IMR-90 (cell line): Measurements from ENCODE around the gene TMEM9. TPM values are rescaled to one million over a fixed set of nuclear protein-coding genes. Genes with fewer than 3 reads are reported as not detected.

Experiments used
- ATAC-seq: fragments of 200-7000 bp; cut with Tn5 transposase; 2 replicates; pipeline ENCODE4 v1.9.1; 2020; ENCODE audit warnings: low read depth, mild to moderate bottlenecking, moderate library complexity
- BruUV-seq: library from RNA; stranded (reverse); fragments of 400-500 nt; replicated peaks from 2 replicates; lab custom pipeline; 2021; lab: Mats Ljungman, UMichigan
- CTCF ChIA-PET: fragments of 300-600 bp; formaldehyde crosslinking; extraction: SDS; loops from one replicate; lab custom pipeline; 2021; ENCODE audit warnings: antibody characterized with exemption; lab: Yijun Ruan, JAX
- POLR2A ChIA-PET: fragments of 300-600 bp; sonication (Branson Sonifier 250); formaldehyde crosslinking; loops from one replicate; lab custom pipeline; 2022; ENCODE audit warnings: antibody characterized with exemption; ENCODE audit not compliant: unreplicated experiment; lab: Charles Lee
- DNase-seq: peaks from one replicate; pipeline ENCODE4 v3.0.0; 2013
- H2AFZ ChIP-seq: replicated peaks from 2 replicates; pipeline ENCODE3; 2013; ENCODE audit warnings: low read length, mild to moderate bottlenecking; ENCODE audit not compliant: poor library complexity
- H2AK5ac ChIP-seq: 2 replicates; pipeline ENCODE4 v1.6.1; 2013; ENCODE audit warnings: low read depth, low read length, inconsistent platforms
- H2AK9ac ChIP-seq: replicated peaks from 2 replicates; pipeline ENCODE3; 2013; ENCODE audit warnings: mild to moderate bottlenecking, low read depth, low read length, moderate library complexity; ENCODE audit not compliant: poor library complexity
- H2BK120ac ChIP-seq: 2 replicates; pipeline ENCODE4 v1.6.1; 2013; ENCODE audit warnings: low read depth, low read length, inconsistent platforms
- H2BK15ac ChIP-seq: 3 replicates; pipeline ENCODE4 v1.6.1; 2013; ENCODE audit warnings: low read depth, low read length, inconsistent platforms
- H2BK20ac ChIP-seq: 2 replicates; pipeline ENCODE4 v1.6.1; 2013; ENCODE audit warnings: low read depth, mild to moderate bottlenecking, inconsistent platforms, low read length, moderate library complexity
- H2BK5ac ChIP-seq: 2 replicates; pipeline ENCODE4 v1.6.1; 2013; ENCODE audit warnings: mild to moderate bottlenecking, low read depth, low read length, inconsistent platforms; ENCODE audit not compliant: poor library complexity, severe bottlenecking
- H3K14ac ChIP-seq: replicated peaks from 2 replicates; pipeline ENCODE4 v1.6.1; 2013; ENCODE audit warnings: low read depth, low read length, inconsistent platforms
- H3K18ac ChIP-seq: 2 replicates; pipeline ENCODE4 v1.6.1; 2013; ENCODE audit warnings: low read depth, low read length, control low read depth
- H3K23ac ChIP-seq: 2 replicates; pipeline ENCODE4 v1.6.1; 2013; ENCODE audit warnings: low read depth, low read length, inconsistent platforms
- H3K27ac ChIP-seq: 2 replicates; pipeline ENCODE4 v1.5.1; 2013; ENCODE audit warnings: mild to moderate bottlenecking, control low read depth, low read length; ENCODE audit not compliant: insufficient read depth
- H3K27me3 ChIP-seq: 2 replicates; pipeline ENCODE4 v1.6.1; 2013; ENCODE audit warnings: low read length; ENCODE audit not compliant: control insufficient read depth, insufficient read depth
- H3K36me3 ChIP-seq: 2 replicates; pipeline ENCODE4 v1.6.1; 2013; ENCODE audit warnings: low read length, mixed read lengths; ENCODE audit not compliant: control insufficient read depth, insufficient read depth
- H3K4ac ChIP-seq: 2 replicates; pipeline ENCODE4 v1.6.1; 2013; ENCODE audit warnings: low read depth, low read length, inconsistent platforms
- H3K4me1 ChIP-seq: 2 replicates; pipeline ENCODE4 v1.6.1; 2013; ENCODE audit warnings: low read length, mixed read lengths; ENCODE audit not compliant: control insufficient read depth, insufficient read depth
- H3K4me2 ChIP-seq: 2 replicates; pipeline ENCODE4 v1.6.1; 2013; ENCODE audit warnings: low read depth, mild to moderate bottlenecking, control low read depth, low read length, moderate library complexity
- H3K4me3 ChIP-seq: 2 replicates; pipeline ENCODE4 v1.5.1; 2013; ENCODE audit warnings: low read depth, mild to moderate bottlenecking, control low read depth, low read length, moderate library complexity; ENCODE audit not compliant: insufficient read depth
- H3K56ac ChIP-seq: 2 replicates; pipeline ENCODE4 v1.6.1; 2013; ENCODE audit warnings: low read length, inconsistent platforms; ENCODE audit not compliant: insufficient read depth; ENCODE audit errors: extremely low read depth
- H3K79me1 ChIP-seq, 2 experiments: 2 replicates each; pipeline ENCODE4 v1.6.1; 2013; ENCODE audit warnings: low read length in 2 of 2, inconsistent platforms in 1 of 2, low read depth in 1 of 2
- H3K9ac ChIP-seq: 2 replicates; pipeline ENCODE4 v1.6.1; 2013; ENCODE audit warnings: low read depth, low read length, control low read depth
- H3K9me1 ChIP-seq: 2 replicates; pipeline ENCODE4 v1.6.1; 2013; ENCODE audit warnings: low read length, inconsistent platforms; ENCODE audit not compliant: insufficient read depth
- H3K9me3 ChIP-seq: 2 replicates; pipeline ENCODE4 v1.6.1; 2013; ENCODE audit warnings: low read length; ENCODE audit not compliant: control insufficient read depth, insufficient read depth
- H4K20me1 ChIP-seq: 2 replicates; pipeline ENCODE4 v1.6.1; 2013; ENCODE audit warnings: low read length, inconsistent platforms; ENCODE audit not compliant: insufficient read depth
- H4K5ac ChIP-seq: 2 replicates; pipeline ENCODE4 v1.6.1; 2013; ENCODE audit warnings: mild to moderate bottlenecking, low read depth, low read length, control low read depth
- H4K8ac ChIP-seq, 2 experiments: 2 replicates each; pipeline ENCODE4 v1.6.1; 2013; ENCODE audit warnings: low read depth in 2 of 2, low read length in 2 of 2, control low read depth in 1 of 2, inconsistent platforms in 1 of 2
- H4K91ac ChIP-seq: 2 replicates; pipeline ENCODE4 v1.6.1; 2013; ENCODE audit warnings: low read depth, low read length, inconsistent platforms; ENCODE audit not compliant: insufficient read depth
- CEBPB ChIP-seq: IDR thresholded peaks from 2 replicates; pipeline ENCODE4 v1.6.1; 2012; ENCODE audit warnings: low read depth, low read length, improper control_type of control experiment
- MXI1 ChIP-seq: IDR thresholded peaks from 2 replicates; pipeline ENCODE4 v1.6.1; 2012; ENCODE audit warnings: low read depth, mild to moderate bottlenecking, low read length, moderate library complexity, borderline replicate concordance
- NFE2L2 ChIP-seq: fragments of 150-350 bp; IDR thresholded peaks from 2 replicates; pipeline ENCODE4 v1.6.1; 2016; ENCODE audit warnings: low read depth, mild to moderate bottlenecking, low read length
- POLR2A ChIP-seq: IDR thresholded peaks from 2 replicates; pipeline ENCODE4 v1.6.1; 2012; ENCODE audit warnings: mild to moderate bottlenecking, low read depth, low read length
- RFX5 ChIP-seq: IDR thresholded peaks from 2 replicates; pipeline ENCODE4 v1.8.0; 2012; ENCODE audit warnings: low read depth, mild to moderate bottlenecking, low read length, moderate library complexity
- SMC3 ChIP-seq: fragments of 150-350 bp; IDR thresholded peaks from 2 replicates; pipeline ENCODE4 v1.6.1; 2016; ENCODE audit warnings: low read depth, mild to moderate bottlenecking, antibody characterized with exemption, low read length, moderate library complexity
- WGBS, 2 experiments: methylation state at CpG; one replicate each; pipeline versions ENCODE4 v1.1.5 to v1.1.7; 2013; ENCODE audit warnings: missing lambda C conversion rate in 2 of 2; ENCODE audit not compliant: insufficient read length in 1 of 2; ENCODE audit errors: extremely low coverage in 2 of 2; 5-methylcytosine and 5-hydroxymethylcytosine counted together
- dilution Hi-C: fragments of 300-500 bp; cut with HindIII; formaldehyde crosslinking; loops from one replicate; pipeline ENCODE4 v1.14.3; 2018; ENCODE audit warnings: low sequenced_read_pairs; ENCODE audit not compliant: unreplicated experiment
- in situ Hi-C: fragments of 300-500 bp; cut with MboI; formaldehyde crosslinking; loops from 3 replicates; pipeline ENCODE4 v1.14.3; 2019; ENCODE audit warnings: low sequenced_read_pairs, inconsistent platforms, mixed read lengths
- intact Hi-C: fragments of 100-400 bp; cut with micrococcal nuclease; formaldehyde crosslinking; loops from 2 replicates; pipeline ENCODE4 v1.10.0; 2022
- polyA plus RNA-seq, 3 experiments: library from polyadenylated mRNA; depleted of rRNA; stranded (reverse); fragments of >200 nt; gene quantifications; 2 replicates each; pipeline ENCODE4 v1.2.3, GENCODE V29; 2012; ENCODE audit warnings: low replicate concordance in 1 of 3
- total RNA-seq: library from RNA; depleted of rRNA; stranded (reverse); fragments of >200 nt; gene quantifications from 2 replicates; pipeline ENCODE4 v1.2.3, GENCODE V29; 2012
- TF ChIP-seq, protein P1 (sequence below): conservative IDR thresholded peaks from 2 replicates; pipeline ENCODE4 v1.5.1; 2012; ENCODE audit warnings: mild to moderate bottlenecking, low read depth, low read length, improper control_type of control experiment
- TF ChIP-seq, protein P2 (sequence below): fragments of 150-350 bp; IDR thresholded peaks from 2 replicates; pipeline ENCODE4 v1.6.1; 2016; ENCODE audit warnings: low read depth, mild to moderate bottlenecking, low read length, moderate library complexity, borderline replicate concordance
- TF ChIP-seq, protein P3 (sequence below): fragments of 150-350 bp; IDR thresholded peaks from 2 replicates; pipeline ENCODE4 v1.6.1; 2017; ENCODE audit warnings: mild to moderate bottlenecking, antibody characterized with exemption, low read length, low read depth

Gene TMEM9
- total and polyA plus RNA-seq, 2 of the 4 experiments (the other 2 are of a cell fraction), result 76.7 to 107 TPM

DNA sequence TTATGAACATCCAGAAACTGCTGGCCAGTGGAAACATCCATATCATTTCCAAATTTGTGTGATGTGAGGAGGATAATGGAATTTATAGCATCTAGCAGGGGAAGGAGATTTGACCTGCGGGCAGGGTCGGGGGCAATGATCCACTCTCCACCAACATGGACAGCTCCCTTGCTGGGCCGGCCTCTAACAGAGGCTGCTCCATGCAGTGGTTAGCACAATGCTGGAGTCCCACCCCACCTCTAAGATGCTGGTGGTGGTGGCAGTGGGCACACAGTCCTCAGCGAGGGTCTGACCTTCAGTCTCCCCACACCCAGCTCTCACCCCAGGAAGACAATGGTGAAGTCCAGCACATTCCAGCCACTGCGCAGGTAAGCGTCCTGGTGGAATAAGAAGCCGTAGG lies 60.7 kb downstream of the TMEM9 start:
- intact Hi-C loops, result no loop called here
- H3K23ac ChIP-seq, result no peak overlapping the region

More for the DNA sequence above, 60.7 kb downstream of the TMEM9 start:
- ChIA-PET POLR2A (no interaction called here), CTCF (no interaction called here)
- H3K56ac ChIP-seq, result no peak overlapping the region
- no peak overlapping the region for H3K14ac ChIP-seq
- no peak overlapping the region for H3K4me3 ChIP-seq
- H2AFZ ChIP-seq, result no peak overlapping the region
- BruUV-seq, result no TSS peak
- no peak overlapping the region for H2BK15ac ChIP-seq
- no peak overlapping the region for H4K8ac ChIP-seq
- no peak for ATAC-seq
- H4K20me1 ChIP-seq, result no peaks in the 10 kb centered on the region
- dilution Hi-C loops, result no loop called here
- H3K79me1 ChIP-seq, result no peaks in the 10 kb centered on the region
- DNase-seq, result no peak
- no peak for TF ChIP-seq MXI1
- no peak for TF ChIP-seq NFE2L2
- no peak for TF ChIP-seq CEBPB
- TF ChIP-seq POLR2A, result no peak
- TF ChIP-seq, protein P1, sequence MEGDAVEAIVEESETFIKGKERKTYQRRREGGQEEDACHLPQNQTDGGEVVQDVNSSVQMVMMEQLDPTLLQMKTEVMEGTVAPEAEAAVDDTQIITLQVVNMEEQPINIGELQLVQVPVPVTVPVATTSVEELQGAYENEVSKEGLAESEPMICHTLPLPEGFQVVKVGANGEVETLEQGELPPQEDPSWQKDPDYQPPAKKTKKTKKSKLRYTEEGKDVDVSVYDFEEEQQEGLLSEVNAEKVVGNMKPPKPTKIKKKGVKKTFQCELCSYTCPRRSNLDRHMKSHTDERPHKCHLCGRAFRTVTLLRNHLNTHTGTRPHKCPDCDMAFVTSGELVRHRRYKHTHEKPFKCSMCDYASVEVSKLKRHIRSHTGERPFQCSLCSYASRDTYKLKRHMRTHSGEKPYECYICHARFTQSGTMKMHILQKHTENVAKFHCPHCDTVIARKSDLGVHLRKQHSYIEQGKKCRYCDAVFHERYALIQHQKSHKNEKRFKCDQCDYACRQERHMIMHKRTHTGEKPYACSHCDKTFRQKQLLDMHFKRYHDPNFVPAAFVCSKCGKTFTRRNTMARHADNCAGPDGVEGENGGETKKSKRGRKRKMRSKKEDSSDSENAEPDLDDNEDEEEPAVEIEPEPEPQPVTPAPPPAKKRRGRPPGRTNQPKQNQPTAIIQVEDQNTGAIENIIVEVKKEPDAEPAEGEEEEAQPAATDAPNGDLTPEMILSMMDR, result no peak
- TF ChIP-seq, protein P2, sequence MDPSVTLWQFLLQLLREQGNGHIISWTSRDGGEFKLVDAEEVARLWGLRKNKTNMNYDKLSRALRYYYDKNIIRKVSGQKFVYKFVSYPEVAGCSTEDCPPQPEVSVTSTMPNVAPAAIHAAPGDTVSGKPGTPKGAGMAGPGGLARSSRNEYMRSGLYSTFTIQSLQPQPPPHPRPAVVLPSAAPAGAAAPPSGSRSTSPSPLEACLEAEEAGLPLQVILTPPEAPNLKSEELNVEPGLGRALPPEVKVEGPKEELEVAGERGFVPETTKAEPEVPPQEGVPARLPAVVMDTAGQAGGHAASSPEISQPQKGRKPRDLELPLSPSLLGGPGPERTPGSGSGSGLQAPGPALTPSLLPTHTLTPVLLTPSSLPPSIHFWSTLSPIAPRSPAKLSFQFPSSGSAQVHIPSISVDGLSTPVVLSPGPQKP, result no peak
- no peak for TF ChIP-seq SMC3
- TF ChIP-seq, protein P3, sequence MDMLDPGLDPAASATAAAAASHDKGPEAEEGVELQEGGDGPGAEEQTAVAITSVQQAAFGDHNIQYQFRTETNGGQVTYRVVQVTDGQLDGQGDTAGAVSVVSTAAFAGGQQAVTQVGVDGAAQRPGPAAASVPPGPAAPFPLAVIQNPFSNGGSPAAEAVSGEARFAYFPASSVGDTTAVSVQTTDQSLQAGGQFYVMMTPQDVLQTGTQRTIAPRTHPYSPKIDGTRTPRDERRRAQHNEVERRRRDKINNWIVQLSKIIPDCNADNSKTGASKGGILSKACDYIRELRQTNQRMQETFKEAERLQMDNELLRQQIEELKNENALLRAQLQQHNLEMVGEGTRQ, result no peak
- no peak for TF ChIP-seq RFX5
- no peak overlapping the region for H2BK120ac ChIP-seq
- no peak overlapping the region for H3K27ac ChIP-seq
- in situ Hi-C loops, result no loop called here
- no peak overlapping the region for H2AK9ac ChIP-seq
- H4K91ac ChIP-seq, result no peak overlapping the region
- H3K9me3 ChIP-seq, result no peaks in the 10 kb centered on the region
- H2BK20ac ChIP-seq, result no peak overlapping the region
- H2AK5ac ChIP-seq, result no peak overlapping the region
- H3K18ac ChIP-seq, result no peak overlapping the region
- 90% methylated on average over 3 of the region's 7 CpGs; no CpG with 5 or more reads in 1 of the 2 experiments for WGBS, 2 experiments
- no peaks in the 10 kb centered on the region for H3K9me1 ChIP-seq
- no peaks in the 10 kb centered on the region for H3K36me3 ChIP-seq
- no peak overlapping the region for H4K5ac ChIP-seq
- H2BK5ac ChIP-seq, result no peak overlapping the region
- no peak overlapping the region for H3K4me2 ChIP-seq
- peaks cover 81% of the 10 kb centered on the region for H3K27me3 ChIP-seq
- H3K9ac ChIP-seq, result no peak overlapping the region
- H3K4ac ChIP-seq, result no peak overlapping the region
- no peaks in the 10 kb centered on the region for H3K4me1 ChIP-seq
